RWPE2 (cell line): Measurements from ENCODE around the gene PPP1R1B.

ENCODE experiments used
- ATAC-seq: fragments of 200-7000 bp; cut with Tn5 transposase; 3 replicates; pipeline ENCODE4 v1.9.1; 2021; ENCODE audit warnings: low read depth
- DNase-seq: peaks from one replicate; pipeline ENCODE4 v3.0.0-alpha.2; 2020; ENCODE audit warnings: low spot score
- H3K27ac ChIP-seq: fragments of 450-650 bp; 2 replicates; pipeline ENCODE4 v1.5.1; 2017; ENCODE audit warnings: mild to moderate bottlenecking; ENCODE audit not compliant: poor library complexity, severe bottlenecking
- H3K27me3 ChIP-seq: fragments of 250-450 bp; sonication (Bioruptor Pico); 2 replicates; pipeline ENCODE4 v1.5.1; 2021; ENCODE audit warnings: mild to moderate bottlenecking, moderate library complexity; ENCODE audit not compliant: insufficient read depth, poor library complexity, severe bottlenecking
- H3K36me3 ChIP-seq: fragments of 250-450 bp; sonication (Bioruptor Pico); 2 replicates; pipeline ENCODE4 v1.5.1; 2020; ENCODE audit warnings: low read depth, mild to moderate bottlenecking, moderate library complexity
- H3K4me1 ChIP-seq: fragments of 250-450 bp; sonication (Bioruptor Pico); 2 replicates; pipeline ENCODE4 v1.5.1; 2021; ENCODE audit warnings: mild to moderate bottlenecking, moderate library complexity; ENCODE audit not compliant: insufficient read depth, poor library complexity, severe bottlenecking
- H3K4me3 ChIP-seq: fragments of 250-450 bp; sonication (Bioruptor Pico); 2 replicates; pipeline ENCODE4 v1.5.1; 2021; ENCODE audit warnings: mild to moderate bottlenecking, moderate library complexity; ENCODE audit not compliant: severe bottlenecking
- H3K9me3 ChIP-seq: fragments of 250-450 bp; sonication (Bioruptor Pico); 2 replicates; pipeline ENCODE4 v1.5.1; 2021; ENCODE audit warnings: mild to moderate bottlenecking, moderate library complexity; ENCODE audit not compliant: severe bottlenecking
- TF ChIP-seq, protein P1 (sequence below): fragments of 450-650 bp; IDR thresholded peaks from one replicate; pipeline ENCODE4 v1.5.1; 2017; ENCODE audit warnings: mild to moderate bottlenecking, moderate library complexity; ENCODE audit not compliant: poor library complexity, severe bottlenecking

Gene PPP1R1B

DNA sequence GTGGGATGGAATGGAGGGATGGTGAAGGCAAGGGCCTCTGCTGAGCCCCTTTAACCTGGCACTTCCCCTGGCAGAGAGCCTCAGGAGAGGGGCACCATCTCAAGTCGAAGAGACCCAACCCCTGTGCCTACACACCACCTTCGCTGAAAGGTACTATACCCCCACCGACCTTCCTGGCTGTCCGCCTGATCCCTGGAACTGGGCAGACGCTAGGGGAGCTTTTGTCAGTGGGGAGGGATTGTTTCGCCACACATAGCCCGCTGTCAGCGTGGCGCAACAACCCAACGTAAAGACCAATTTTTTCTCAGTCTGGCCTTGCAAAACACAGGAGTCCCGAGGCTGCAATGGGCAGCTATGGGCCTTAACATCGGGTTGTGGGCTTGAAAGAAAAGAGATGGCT is 3.1 kb downstream of the PPP1R1B start:
- DNase-seq: no peak
- Histone ChIP-seq H3K27me3 (peaks cover 10% of the 10 kb centered on the region), H3K36me3 (no peaks in the 10 kb centered on the region), H3K4me3 (no peak overlapping the region), H3K27ac (no peak overlapping the region), H3K9me3 (no peaks in the 10 kb centered on the region), H3K4me1 (peaks cover 15% of the 10 kb centered on the region)
- TF ChIP-seq, protein P1, sequence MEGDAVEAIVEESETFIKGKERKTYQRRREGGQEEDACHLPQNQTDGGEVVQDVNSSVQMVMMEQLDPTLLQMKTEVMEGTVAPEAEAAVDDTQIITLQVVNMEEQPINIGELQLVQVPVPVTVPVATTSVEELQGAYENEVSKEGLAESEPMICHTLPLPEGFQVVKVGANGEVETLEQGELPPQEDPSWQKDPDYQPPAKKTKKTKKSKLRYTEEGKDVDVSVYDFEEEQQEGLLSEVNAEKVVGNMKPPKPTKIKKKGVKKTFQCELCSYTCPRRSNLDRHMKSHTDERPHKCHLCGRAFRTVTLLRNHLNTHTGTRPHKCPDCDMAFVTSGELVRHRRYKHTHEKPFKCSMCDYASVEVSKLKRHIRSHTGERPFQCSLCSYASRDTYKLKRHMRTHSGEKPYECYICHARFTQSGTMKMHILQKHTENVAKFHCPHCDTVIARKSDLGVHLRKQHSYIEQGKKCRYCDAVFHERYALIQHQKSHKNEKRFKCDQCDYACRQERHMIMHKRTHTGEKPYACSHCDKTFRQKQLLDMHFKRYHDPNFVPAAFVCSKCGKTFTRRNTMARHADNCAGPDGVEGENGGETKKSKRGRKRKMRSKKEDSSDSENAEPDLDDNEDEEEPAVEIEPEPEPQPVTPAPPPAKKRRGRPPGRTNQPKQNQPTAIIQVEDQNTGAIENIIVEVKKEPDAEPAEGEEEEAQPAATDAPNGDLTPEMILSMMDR: no peak
- ATAC-seq: no peak

DNA sequence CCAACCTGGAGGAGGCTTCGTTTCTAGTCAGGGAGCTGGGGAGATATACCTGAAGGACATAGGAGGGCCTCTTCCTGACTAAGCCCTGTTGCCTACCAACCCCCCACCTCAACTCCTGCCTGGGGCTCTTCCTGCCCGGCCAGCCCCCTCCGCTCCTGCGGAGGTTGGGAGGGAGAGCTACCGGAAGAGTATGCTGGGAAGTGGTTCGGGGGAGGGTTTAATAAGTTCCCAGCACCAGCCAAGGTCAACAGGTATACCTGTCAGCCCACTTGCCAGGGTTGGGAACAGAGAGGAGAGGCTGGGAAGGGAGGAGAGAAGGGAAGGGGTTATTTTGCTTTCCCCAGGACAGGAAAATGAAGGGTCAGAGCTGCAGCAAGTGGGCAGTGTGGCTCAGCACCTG is 4.7 kb downstream of the PPP1R1B start:
- ATAC-seq (peak; percentile 78), DNase-seq (no peak)
- TF ChIP-seq, protein P1: no peak
- Histone ChIP-seq H3K36me3 (no peaks in the 10 kb centered on the region), H3K27ac (no peak overlapping the region), H3K4me3 (no peak overlapping the region), H3K4me1 (peaks cover 11% of the 10 kb centered on the region), H3K27me3 (peaks cover 10% of the 10 kb centered on the region), H3K9me3 (no peaks in the 10 kb centered on the region)

DNA sequence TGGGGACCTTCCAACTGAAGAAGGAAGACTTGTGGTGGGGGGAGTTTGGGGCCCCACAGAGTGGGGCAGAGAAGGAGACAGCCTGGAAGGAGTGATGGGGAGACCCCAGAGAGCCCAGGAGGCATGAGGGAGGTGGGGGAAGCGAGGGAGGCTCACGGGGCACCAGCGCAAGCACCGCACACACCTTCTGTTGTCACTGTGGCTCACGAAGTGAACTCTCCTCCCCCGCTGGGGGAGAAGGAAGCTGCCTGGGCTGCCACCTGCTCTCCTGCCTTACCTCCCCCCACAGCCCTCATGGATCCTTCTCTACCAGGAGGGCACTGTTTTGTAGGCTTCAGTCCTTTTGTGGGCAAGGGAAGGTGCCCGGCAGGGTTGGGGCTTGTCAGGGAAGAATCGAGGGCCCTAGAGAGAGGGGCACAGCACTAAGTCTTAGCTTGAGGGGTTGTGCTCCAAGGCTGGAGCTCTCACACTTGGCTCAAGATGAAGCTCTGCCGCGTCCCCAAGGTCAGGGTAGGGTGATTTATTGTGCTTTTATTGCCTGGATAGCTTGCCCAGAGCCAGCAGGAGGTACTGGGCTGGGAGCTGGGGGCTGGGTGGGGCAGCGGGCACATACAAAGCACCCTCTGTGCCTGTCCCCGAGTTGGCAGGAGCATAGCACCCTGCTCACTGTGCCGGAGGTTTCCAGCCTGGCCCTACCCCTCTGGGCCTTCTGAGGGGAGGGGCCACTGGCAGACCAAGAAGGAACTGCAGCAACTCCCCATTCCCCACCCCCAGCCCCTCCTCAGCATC is 5.6 kb downstream of the PPP1R1B start:
- Histone ChIP-seq H3K27me3 (peaks cover 2% of the 10 kb centered on the region), H3K4me3 (no peak overlapping the region), H3K9me3 (no peaks in the 10 kb centered on the region), H3K4me1 (peaks cover 11% of the 10 kb centered on the region), H3K36me3 (no peaks in the 10 kb centered on the region), H3K27ac (no peak overlapping the region)
- ATAC-seq (no peak), DNase-seq (no peak)
- TF ChIP-seq, protein P1: no peak

DNA sequence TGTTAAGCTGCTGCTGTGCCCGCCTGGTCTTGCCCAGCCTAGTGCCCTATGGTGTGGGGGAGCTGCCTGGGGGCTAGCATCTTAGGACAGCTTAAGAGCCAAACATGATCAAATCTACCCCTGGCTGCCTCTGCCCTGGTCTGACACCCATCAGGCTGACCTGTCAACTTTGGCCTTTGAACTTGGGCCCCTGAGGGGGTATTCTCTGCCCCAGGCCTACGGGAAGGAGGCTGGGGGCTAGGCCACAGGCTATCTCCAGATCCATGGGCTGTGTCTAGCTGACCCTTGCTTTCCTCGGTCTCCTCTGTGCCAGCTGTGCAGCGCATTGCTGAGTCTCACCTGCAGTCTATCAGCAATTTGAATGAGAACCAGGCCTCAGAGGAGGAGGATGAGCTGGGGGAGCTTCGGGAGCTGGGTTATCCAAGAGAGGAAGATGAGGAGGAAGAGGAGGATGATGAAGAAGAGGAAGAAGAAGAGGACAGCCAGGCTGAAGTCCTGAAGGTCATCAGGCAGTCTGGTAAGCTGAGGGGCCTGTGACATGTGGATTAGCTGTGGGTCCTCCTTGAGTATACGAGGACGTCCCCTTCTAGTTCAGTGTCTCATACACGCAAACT is 6.9 kb downstream of the PPP1R1B start:
- Histone ChIP-seq H3K4me1 (peaks cover 11% of the 10 kb centered on the region), H3K4me3 (no peak overlapping the region), H3K27me3 (no peaks in the 10 kb centered on the region), H3K9me3 (no peaks in the 10 kb centered on the region), H3K36me3 (no peaks in the 10 kb centered on the region), H3K27ac (no peak overlapping the region)
- DNase-seq (no peak), ATAC-seq (no peak)
- TF ChIP-seq, protein P1: no peak

DNA sequence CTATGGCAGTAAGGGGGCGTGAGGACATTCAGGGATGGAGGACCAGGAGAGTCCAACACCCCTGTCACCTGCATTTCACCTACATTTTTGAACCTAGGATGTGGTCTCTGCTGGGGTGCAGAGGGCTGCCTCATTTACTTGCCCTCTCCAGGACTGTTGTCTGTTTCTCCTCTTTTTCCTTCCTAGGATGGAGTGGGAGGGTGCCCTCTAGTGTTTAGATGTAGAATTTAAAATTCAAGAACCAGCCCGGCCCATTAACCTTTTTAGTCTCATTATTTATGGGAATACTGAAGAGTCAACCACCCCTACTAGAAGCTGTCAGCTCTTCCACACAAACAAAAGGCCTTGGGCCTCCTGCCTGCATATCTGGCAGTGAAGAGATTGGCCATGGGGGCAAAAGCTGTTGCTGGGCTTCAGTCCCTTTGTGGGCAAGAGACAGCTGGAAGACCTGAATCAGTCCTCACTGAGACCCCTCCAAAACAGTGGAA is 7.7 kb downstream of the PPP1R1B start:
- no peak for ATAC-seq
- H3K4me1 ChIP-seq: peaks cover 11% of the 10 kb centered on the region
- TF ChIP-seq, protein P1: peak; percentile 87
- no peak overlapping the region for H3K4me3 ChIP-seq
- no peak for DNase-seq
- H3K9me3 ChIP-seq: no peaks in the 10 kb centered on the region
- no peaks in the 10 kb centered on the region for H3K27me3 ChIP-seq
- H3K27ac ChIP-seq: no peak overlapping the region
- H3K36me3 ChIP-seq: no peaks in the 10 kb centered on the region
